GM19238 (cell line): Measurements from ENCODE around the gene CREB3L4.
"Not testable (repeated sequence)": the region's sequence is repeated elsewhere in the genome, so short reads cannot be mapped to it uniquely, and the experiment has no call there.

Experiments
- DNase-seq: peaks from one replicate; pipeline ENCODE4 v3.0.0; 2011; ENCODE audit warnings: low spot score; ENCODE audit not compliant: insufficient read length

Gene CREB3L4

DNA sequence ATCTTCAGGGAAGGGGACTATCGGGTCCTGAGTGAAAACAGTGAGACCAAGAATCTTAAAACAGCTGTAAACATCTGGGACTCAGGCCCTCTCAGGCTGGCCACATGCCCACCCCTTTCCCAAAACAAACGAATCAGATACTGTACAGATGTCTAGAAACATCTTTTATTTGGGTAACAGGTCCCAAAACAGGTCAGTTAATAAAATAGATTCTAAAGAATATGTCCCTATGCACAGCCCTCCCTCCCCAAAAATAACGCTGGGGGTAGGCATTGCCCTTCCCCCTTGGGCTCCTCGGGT lies 8.8 kb upstream of the CREB3L4 start:
- DNase-seq = no peak

DNA sequence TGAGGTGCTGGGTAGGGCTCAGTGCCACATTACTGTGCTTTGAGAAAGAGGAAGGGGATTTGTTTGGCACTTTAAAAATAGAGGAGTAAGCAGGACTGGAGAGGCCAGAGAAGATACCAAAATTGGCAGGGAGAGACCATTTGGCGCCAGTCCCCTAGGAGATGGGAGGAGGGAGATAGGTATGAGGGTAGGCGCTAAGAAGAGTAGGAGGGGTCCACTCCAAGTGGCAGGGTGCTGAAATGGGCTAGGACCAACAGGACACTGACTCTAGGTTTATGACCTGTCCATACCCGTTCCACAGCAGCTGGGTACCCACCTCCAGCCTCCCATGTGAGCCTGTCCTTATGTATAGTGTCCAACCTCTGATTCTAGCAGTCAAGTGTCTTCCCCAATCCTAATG lies 8.2 kb upstream of the CREB3L4 start:
- no peak for DNase-seq

DNA sequence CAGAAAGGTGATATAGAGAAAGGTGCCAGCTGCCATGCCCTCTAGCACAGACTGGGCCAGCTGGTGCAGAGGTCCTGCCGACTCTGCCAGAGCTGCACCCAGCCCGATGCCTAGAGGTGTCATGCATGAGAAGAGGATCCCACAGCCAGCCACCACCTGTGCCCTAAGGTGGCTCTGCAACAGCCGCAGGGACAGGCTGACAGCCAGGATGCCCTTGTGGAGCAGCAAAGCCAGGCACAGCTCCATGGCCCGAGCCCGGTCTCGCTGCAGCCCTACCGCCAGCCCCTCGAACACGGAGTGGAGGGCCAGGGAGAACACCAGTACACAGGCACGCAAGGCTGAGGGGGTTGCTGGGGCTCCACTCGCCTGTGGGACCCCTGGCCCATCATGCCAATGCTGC lies 7.5 kb upstream of the CREB3L4 start:
- DNase-seq = no peak

DNA sequence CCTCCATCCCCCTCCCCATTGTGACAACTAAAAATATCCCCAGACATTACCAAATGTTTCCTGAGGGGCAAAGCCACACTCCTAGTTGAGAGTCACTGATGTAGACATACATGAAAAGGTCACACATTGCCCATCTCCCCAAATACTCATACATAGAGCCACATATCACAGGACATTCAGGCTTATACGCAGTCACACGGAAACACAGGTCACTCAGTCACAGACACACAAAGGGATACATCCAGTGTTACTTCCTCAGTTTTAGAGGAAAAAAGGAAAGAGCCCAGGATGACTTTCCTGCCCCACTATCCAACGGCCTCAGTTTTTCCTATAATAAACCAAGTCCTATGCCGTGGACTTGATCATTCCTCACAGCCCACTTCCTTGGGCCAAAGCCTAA lies 6.3 kb upstream of the CREB3L4 start:
- DNase-seq = no peak

DNA sequence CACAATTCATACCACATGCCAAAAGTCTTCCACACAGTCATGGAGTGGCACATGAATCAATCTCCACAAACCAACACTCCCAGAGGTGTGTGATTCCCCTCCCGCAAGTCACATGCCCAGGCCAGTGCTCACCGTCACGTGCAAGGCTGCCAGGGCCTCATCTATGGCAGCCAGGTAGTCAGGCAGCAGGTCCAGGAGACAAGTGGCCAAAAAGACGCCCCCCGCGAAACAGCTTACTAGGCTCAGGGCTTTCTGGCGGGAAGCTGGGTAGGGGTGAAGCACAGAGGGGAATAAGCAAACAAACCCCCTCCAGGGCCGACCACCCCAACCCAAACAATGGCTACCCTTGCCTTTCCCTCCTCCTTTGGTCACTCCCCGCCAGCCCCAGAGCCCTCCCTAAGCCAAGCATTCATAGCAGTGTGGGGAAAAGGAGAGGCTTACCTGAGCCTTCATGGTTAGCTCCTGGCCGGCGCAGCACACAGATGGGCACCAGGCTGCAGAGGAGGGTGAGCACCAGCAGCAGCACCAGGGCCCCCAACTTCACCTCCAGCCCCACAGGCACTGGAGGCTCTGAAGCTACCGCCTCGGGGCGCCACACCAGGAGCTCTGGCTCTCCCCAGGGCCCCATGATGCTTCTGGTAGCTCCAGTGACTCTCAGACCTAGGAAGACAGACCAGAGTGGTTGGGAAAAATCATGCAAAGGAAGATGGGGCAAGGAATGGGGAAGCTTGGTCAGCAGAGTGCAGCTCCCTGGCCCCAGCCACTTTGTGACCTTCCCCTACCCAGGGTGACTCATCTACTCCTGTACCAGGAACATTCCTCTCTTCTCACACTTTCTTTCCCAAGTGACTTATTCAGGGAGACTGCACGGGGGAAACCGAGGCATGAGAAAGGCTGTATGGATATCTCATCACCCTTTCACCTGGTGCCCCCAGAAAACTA lies 5.3 kb upstream of the CREB3L4 start:
- no peak for DNase-seq

DNA sequence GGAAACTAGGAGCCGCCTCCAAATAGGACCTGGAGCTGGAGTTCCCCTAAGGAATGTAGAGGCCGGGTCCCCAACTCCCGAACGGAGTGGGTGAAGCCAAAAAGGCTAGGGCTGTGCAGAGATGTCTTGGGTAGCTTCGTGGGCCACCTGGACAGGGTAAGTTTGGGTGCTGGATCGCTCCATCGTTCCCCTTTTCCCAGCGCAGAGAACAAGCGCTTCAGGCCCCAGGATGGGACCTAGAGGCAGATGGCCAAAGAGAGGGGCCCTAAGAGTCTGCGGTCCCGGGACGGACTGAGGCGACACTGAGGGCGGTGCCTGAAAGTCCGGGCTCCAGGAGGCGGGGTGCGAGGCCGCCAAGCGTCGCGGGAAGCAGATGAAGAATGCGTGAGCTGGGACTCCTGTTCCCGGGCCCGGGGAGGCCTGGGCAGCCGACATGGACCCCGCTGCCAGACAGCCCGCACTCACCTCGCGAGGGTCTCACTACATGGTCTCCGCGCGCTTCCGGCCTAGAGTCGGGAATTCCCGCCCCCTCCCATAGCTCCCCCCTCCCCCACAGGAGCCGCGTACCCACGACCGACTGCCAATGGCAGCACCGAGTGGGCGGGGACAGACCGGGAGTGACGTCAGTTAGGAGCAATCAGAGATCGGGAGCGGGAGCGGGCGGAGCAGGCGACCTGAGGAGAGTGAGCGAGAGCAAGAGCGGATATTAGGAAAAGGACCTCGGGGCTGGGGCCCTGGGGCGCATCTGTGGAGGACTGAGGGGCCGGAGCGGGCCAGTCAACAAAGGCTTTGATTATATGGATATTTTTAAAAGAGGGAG lies 4.5 kb upstream of the CREB3L4 start, which contains the start of gene SLC39A1:
TSS of gene SLC39A1 (minus strand) at position 508 of the 820 bp plus-strand sequence. CDS start 822 bp downstream, outside the sequence.
- DNase-seq = peak; percentile 83

DNA sequence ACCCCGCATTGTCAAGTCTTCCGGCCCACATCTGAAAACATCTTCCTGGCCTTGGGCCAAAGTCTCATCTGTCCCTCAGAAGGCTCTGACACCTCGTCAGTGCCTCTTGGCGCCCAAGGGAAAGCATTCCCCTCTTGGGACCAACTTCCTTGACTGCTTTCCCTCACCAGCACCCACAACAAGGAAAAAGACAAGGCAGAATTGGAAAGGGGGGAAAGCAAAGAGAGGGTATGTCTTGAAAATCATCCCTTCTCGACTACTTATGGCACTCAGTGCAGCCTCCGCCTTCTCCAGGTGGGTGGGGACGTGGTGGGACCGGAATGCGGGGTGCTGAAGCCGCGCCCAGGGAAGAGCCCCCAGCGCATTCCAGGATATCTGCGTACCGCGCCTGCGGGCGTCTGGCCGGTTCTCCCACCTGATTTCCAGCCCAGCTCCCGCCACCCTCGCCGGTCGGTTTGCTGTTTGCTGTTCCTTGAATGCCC lies 3.8 kb upstream of the CREB3L4 start:
- no peak for DNase-seq

DNA sequence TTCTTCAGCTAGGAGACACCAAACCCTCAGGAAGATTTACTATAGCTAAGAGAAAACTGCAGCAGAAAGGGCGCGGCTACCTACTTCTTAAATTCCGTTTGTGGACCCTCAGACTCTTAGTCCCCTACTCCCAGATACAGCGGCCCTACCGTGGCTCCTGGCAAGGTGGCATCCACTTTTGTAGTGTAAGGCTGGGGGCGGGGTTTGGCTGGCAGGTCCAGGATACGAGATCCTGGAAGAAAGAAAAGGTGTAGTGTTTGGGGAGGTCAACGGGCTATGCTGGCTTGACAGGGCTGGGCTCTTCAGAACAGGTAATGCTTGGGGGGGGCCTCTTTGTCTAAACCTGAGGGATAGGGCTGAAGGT lies 280 bp downstream of the CREB3L4 start:
- no peak for DNase-seq

DNA sequence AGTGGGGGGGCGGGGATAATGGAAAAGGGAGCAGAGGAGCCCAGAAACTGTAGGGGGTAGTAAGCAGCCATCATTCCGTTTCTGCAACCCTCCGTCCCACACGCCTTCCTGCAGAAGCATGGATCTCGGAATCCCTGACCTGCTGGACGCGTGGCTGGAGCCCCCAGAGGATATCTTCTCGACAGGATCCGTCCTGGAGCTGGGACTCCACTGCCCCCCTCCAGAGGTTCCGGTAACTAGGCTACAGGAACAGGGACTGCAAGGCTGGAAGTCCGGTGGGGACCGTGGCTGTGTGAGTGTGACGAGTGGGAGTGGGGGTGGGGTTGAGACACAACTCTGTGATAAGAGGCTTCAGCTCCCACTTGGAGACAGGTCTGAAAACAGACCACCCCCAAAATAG lies 706 bp downstream of the CREB3L4 start:
- no peak for DNase-seq

DNA sequence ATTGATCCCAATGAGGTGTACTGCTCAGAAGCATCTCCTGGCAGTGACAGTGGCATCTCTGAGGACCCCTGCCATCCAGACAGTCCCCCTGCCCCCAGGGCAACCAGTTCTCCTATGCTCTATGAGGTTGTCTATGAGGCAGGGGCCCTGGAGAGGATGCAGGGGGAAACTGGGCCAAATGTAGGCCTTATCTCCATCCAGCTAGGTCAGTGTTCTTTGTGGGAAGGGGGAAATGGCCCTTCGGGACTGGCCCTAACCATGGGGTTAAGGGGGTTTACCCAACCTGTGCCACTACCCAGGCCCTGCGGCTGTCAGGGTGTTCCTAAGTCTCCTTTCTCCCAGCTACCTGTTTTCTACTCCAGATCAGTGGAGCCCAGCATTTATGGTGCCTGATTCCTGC lies 1.3 kb downstream of the CREB3L4 start:
- no peak for DNase-seq

DNA sequence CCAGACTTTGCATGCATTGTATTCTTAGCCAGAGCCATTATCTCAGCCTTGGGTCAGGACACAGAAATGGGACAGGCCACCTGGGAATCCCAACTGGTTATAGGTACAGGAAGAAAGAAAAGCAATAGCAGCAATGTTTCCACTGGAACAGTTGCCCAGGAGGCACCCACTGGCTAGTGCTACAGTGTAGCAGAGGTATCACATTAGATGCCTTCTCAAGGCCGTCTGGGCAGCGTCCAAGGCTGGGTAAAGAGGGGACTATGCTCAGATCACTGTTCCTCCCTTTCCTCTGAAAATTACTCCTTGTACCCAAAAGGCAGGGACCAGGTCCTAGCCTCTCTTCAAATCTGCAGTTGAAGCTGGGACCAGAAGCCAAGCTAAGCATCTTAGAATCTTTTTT lies 2.6 kb downstream of the CREB3L4 start:
- DNase-seq = no peak

DNA sequence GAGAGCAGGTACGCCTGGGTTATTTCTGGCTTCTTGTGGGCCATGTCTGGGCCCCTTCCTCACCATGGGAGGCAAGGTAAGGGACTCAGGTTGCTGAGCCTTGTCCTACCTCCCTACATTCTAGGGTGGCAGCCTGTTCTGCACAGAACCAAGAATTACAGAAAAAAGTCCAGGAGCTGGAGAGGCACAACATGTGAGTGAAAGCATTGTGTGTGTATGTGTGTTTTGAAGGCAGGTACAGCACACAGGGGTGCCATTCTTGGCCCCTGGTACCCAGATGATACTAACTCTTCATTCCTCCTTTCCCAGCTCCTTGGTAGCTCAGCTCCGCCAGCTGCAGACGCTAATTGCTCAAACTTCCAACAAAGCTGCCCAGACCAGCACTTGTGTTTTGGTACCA lies 5.4 kb downstream of the CREB3L4 start:
- DNase-seq = no peak

DNA sequence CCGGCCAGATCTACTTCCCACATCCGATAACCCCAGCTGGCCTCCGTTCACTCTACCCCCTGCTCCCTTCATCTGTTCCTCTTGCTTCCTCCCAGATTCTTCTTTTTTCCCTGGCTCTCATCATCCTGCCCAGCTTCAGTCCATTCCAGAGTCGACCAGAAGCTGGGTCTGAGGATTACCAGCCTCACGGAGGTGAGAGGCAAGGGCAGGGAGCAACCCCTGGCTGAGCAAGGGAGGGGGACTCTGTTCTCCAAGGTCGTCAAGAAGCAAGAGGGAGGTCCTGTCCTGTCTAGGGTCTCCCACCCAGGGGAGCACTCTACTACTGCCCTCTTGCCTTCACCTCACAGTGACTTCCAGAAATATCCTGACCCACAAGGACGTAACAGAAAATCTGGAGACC lies 5.8 kb downstream of the CREB3L4 start:
- no peak for DNase-seq

DNA sequence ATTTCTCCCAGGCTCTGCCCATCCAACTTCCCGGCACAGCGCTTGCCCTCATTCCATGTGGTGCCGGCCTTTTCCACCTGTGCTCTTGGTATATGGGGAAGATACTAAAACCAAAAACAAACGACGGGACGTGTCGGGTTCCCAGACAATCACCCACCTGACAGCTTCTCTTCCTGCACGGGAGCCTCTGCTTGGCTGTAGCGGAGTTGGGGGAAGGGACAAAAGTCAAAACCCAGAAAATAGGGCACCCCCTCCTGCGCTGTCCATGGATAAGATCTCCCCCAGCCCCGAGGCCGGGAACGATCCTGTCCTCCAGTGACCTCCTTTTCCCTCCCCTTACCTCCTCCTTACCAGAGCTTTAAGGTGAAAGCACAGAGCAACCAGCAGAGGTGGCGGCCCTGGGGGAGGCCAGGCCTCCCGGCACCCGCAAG lies 9.1 kb downstream of the CREB3L4 start:
- no peak for DNase-seq

DNA sequence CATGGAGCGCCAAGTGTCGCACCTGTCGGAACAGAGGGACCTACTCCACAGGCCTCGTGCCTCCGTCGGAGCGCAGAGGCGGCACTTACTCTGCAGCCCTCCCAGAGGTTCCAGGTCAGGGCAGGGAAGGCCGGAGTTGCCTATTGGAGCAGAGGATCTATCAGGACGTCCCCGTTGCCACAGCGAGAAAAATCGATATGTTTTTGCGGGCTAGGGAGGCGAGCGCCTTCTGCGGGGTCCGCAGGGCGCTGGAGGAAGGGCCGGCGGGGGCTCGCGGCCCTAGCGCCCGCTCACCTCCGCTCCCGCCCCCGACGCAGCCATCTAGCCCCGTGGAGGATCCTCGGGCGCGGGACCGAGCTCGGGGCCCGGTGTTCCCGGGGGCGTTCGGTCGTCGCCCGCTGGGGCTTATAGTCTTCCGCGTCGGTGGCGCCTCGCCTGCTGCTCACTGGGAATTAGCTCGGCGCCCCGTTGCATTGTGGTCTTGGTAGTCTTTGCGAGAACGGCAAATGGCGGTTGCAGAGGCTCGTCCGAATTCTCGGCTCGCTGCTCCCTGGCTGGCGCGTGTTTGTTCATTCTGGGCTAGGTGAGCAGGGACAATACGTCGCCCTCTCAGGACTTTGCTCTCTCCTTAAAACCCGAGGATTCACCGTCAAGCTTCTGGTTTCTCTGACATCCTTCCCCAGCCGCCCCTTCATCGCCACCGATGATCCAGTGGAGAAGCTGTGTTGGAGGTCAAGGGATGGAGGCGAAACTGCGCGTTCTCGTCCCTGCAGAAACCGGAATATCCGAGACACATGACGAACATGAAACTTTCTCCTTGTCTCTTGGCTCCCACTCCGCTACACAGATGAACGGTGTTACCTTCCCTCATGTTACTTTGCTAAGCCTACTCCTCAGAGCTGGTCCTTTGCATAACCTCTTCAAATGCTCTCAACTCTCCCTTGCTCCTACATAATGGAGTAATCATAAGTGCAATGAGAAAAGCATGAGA lies 9.8 kb downstream of the CREB3L4 start, which contains the start of gene JTB:
TSS of gene JTB (minus strand) at position 425 of the 991 bp plus-strand sequence. CDS start at position 3, 422 bp downstream.
- peak; percentile 81 for DNase-seq

DNA sequence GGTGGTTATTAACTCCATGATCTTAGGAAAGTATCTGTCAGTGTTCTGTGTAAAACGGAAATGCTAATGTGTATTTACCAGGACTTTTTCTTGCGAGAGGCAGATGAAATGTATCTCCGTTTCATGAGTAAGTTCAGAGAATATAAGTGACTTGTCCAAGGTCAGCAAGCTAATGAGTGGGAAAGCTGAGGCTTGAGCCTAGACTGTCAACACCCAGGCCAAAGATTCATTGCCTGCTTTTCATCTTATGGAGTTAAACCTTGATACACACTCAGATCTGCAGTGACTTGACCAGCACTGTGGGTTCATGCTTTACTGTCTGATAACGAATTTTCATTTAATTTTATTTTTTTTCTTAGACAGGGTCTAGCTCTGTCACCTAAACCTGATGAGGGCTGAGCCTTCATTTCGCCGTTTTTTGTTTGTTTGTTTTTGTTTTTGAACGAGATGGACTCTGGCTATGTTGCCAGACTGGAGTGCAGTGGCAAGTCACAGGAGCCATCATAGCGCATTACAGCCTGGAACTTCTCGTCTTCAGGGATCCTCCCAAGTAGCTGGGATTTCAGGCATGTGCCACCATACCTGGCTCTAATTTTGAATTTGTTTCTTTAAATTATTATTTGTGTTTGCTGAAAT lies 10.7 kb downstream of the CREB3L4 start:
- no peak for DNase-seq

DNA sequence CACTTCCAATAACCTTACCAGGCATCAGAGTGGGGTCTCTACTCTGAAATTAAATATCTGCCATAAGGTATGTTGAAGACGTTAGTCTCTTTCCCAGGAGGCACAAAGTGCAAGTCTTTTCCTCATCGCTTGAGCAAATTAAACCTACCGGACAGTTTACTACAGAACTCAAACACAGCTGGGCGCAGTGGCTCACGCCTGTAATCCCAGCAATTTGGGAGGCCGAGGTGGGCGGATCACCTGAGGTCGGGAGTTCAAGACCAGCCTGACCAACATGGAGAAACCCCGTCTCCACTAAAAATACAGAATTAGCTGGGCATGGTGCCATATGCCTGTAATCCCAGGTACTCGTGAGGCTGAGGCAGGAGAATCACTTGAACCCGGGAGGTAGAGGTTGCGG lies 11.4 kb downstream of the CREB3L4 start:
- not testable (repeated sequence) for DNase-seq

DNA sequence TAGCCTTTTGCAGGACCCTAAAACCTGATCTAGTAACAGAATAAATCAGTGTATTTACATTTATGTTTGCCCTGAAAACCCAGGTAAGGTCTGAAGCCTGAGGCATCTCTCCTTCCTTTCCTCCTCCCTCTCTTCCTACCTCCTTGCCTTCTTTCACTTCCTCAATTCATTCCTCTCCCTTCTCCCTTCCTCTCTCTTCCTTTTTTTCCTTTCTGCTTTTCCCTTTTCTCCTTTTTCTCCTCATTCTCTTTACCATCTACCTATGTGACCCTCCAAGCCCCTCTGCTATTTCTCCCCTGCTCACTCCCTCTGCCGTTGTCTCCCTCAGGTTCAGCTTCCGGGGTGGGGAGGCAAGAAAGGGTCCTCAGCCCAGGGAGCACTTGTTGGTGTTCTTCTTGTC lies 14.0 kb downstream of the CREB3L4 start:
- not testable (repeated sequence) for DNase-seq

DNA sequence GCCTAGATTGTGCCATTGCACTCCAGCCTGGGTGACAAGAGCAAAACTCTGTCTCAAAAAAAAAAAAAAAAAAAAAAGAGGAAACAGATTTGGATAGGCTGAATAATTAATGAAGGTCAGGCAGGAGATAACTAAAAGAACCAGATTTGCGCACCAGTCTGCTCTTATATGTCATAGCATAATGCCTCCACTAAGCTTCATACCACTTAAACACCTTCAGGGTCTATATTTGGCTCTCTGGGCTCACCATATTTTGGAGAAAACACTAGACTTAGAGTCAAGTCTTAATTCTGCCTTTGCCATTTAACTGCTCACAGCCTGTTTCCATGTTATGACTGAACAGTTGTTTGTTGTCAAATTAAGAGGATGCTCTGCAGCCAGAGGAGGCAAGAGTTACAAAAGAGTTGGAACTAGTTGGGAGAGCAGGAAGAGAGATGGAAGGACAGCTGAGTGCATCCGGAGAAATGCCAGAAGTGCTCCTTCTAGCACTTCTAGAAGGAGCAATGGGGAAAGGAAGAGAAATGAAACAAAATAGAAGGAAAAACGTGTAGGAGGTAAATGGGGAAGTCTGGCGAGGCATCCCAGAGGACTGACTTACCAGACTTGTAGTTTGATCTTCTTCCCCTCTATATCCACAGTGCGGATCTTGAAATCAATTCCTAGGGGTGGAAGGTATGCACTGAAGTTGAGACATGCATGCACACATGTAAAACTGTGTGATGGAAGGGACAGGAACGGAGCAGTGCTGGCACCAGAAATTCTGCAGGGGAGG lies 16.6 kb downstream of the CREB3L4 start:
- DNase-seq = no peak
